Osteoblast (primary cell): ENCODE data around the gene LRP3. TPM values are rescaled to one million over a fixed set of nuclear protein-coding genes. Genes with fewer than 3 reads are reported as not detected.
A peak's percentile ranks its signal among the peaks of the same experiment; 100 is the strongest.

ENCODE experiments used
- DNase-seq: peaks from one replicate; pipeline ENCODE4 v3.0.0; 2011; ENCODE audit warnings: low spot score, mixed read lengths; ENCODE audit not compliant: insufficient read length; ENCODE audit errors: missing footprints
- H2AFZ ChIP-seq: 2 replicates; pipeline ENCODE4 v1.6.0; 2011; ENCODE audit warnings: mild to moderate bottlenecking, low read length
- H3K27ac ChIP-seq: 2 replicates; pipeline ENCODE4 v1.5.1; 2011; ENCODE audit warnings: mild to moderate bottlenecking, low read depth, low read length, moderate library complexity
- H3K27me3 ChIP-seq: 2 replicates; pipeline ENCODE4 v1.6.0; 2012; ENCODE audit warnings: mild to moderate bottlenecking, control low read depth, inconsistent platforms, low read length, moderate library complexity; ENCODE audit not compliant: insufficient read depth
- H3K36me3 ChIP-seq: 2 replicates; pipeline ENCODE4 v1.5.1; 2011; ENCODE audit warnings: mild to moderate bottlenecking, low read length, control low read depth, moderate library complexity; ENCODE audit not compliant: insufficient read depth
- H3K4me1 ChIP-seq: 2 replicates; pipeline ENCODE4 v1.5.1; 2011; ENCODE audit warnings: mild to moderate bottlenecking, low read length, control low read depth, moderate library complexity; ENCODE audit not compliant: insufficient read depth
- H3K4me2 ChIP-seq: 2 replicates; pipeline ENCODE4 v1.6.0; 2011; ENCODE audit warnings: mild to moderate bottlenecking, low read length; ENCODE audit not compliant: insufficient read depth
- H3K4me3 ChIP-seq: fragments of 200-600 bp; sonication (generic); 3 replicates; pipeline ENCODE4 v1.5.1; 2012; ENCODE audit warnings: mild to moderate bottlenecking, low read length, inconsistent platforms; ENCODE audit not compliant: insufficient read depth
- H3K79me2 ChIP-seq: 2 replicates; pipeline ENCODE4 v1.6.0; 2012; ENCODE audit warnings: mild to moderate bottlenecking, low read length, control low read depth, inconsistent platforms; ENCODE audit not compliant: insufficient read depth
- H3K9me3 ChIP-seq: 2 replicates; pipeline ENCODE4 v1.5.1; 2011; ENCODE audit warnings: low read depth, low read length, control low read depth
- H4K20me1 ChIP-seq: 2 replicates; pipeline ENCODE4 v1.6.0; 2012; ENCODE audit warnings: mild to moderate bottlenecking, low read length, control low read depth; ENCODE audit not compliant: insufficient read depth
- CTCF ChIP-seq: IDR thresholded peaks from 2 replicates; pipeline ENCODE4 v1.5.1; 2011; ENCODE audit warnings: mild to moderate bottlenecking, low read depth, low read length, moderate library complexity; ENCODE audit errors: extremely low read depth
- total RNA-seq: library from RNA; depleted of rRNA; stranded (reverse); fragments of >200 nt; gene quantifications from 2 replicates; pipeline ENCODE4 v1.2.3, GENCODE V29; 2012

LRP3 gene
- total RNA-seq, 1 donor = 38.4 TPM

DNA sequence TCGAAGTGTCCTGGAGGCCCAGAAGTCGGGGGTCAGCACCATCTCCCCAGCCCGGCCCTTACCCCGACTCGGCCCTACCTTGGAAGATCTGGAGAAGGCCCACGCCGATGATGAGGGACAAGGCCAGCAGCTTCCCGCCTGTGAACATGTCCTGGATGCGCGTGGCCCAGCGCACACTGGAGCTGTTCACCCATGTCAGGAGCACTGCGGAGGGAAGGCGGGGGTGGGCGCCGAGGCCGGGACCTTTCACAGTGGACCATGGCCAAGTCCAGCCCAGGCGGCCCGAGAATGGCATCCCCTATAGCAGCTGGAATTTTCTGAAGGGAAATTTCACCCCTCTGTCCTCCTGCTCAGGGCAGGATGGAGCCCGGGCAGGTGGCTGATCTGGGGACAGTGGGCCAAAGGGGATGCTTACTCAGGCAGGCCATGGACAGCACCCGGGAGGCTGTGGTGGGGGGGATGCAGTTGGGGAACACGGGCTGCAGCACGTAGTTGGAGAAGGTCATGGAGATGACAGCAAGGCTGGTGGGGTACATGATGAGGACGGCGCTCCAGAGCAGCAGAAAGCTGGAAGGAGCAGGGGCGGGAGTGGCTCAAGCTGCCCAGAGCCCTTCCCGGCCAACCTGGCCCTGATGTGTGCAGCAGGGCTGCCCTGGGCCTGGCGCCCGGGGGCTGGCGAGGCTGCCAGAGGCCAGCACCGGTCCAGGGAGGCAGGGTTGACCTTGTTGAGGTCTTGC is 18.5 kb downstream of the LRP3 start:
- DNase-seq = no peak
- Histone ChIP-seq H4K20me1 (no peaks in the 10 kb centered on the region), H3K27ac (no peak overlapping the region), H3K9me3 (no peaks in the 10 kb centered on the region), H3K36me3 (no peaks in the 10 kb centered on the region), H3K4me2 (no peak overlapping the region), H3K27me3 (no peaks in the 10 kb centered on the region), H3K4me3 (no peak overlapping the region), H3K79me2 (no peaks in the 10 kb centered on the region), H2AFZ (no peak overlapping the region), H3K4me1 (no peaks in the 10 kb centered on the region)
- TF ChIP-seq CTCF = no peak

DNA sequence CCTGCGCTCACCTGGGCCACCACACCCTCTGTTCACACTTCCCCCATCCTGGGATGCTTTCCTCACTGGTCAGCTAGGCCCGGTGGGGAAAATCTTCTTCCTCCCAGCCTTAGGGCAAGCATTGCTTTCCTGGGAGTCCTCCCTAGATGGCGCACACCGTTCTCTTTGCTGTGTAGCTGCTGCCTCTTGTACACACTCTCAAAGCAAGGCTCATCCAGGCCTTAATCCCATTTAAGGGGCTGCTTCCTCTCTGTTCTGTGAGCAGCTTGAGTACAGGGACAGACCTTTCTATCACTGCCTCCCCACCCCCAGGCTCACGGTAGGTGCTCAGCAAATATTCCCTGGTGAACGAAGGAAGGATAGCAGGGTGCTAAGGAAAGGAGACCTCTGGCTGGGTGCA is 20.5 kb downstream of the LRP3 start:
- H3K27me3 ChIP-seq = no peaks in the 10 kb centered on the region
- H2AFZ ChIP-seq = no peak overlapping the region
- no peaks in the 10 kb centered on the region for H3K36me3 ChIP-seq
- peak; percentile 96 for DNase-seq
- H3K79me2 ChIP-seq = no peaks in the 10 kb centered on the region
- H3K4me3 ChIP-seq = no peak overlapping the region
- no peak overlapping the region for H3K4me2 ChIP-seq
- peak; percentile 39 for TF ChIP-seq CTCF
- H3K4me1 ChIP-seq = no peaks in the 10 kb centered on the region
- H3K27ac ChIP-seq = no peak overlapping the region
- H3K9me3 ChIP-seq = no peaks in the 10 kb centered on the region
- H4K20me1 ChIP-seq = no peaks in the 10 kb centered on the region

GRCh38 chr19:33215438-33216197 is 21.5 kb downstream of the LRP3 start:
- no peak overlapping the region for H3K4me3 ChIP-seq
- TF ChIP-seq CTCF = no peak

DNA sequence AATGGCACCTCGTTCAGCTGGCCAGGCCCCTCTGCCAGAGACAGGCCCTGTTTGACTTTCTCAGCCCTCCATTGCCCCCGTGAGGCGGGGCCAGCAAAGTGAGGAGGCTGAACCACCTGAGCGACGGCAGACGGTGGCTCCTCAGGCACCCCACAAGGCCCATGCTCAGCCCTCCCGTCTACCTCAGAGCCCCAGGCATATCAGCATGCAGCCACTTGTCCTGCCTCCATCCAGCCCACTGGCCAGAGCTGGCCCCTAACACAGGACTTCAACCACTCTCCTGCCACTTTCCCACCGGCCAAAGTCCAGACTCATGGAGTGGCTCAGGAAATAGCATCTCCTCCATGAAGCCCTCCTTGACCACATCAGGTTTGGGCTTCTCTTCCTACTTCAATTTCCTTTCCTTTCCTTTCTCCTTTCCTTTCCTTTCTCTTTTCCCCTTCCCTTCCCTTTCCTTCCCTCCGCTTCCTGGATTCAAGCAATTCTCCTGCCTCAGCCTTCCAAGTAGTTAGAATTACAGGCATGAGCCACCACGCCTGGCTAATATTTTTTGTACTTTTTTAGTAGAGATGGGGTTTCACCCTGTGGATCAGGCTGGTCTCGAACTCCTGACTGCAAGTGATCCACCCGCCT is 22.2 kb downstream of the LRP3 start:
- H3K4me3 ChIP-seq = no peak overlapping the region
- H3K4me1 ChIP-seq = no peaks in the 10 kb centered on the region
- no peaks in the 10 kb centered on the region for H3K9me3 ChIP-seq
- no peaks in the 10 kb centered on the region for H4K20me1 ChIP-seq
- DNase-seq = no peak
- TF ChIP-seq CTCF = no peak
- H3K27me3 ChIP-seq = no peaks in the 10 kb centered on the region
- H3K79me2 ChIP-seq = no peaks in the 10 kb centered on the region
- H3K27ac ChIP-seq = no peak overlapping the region
- no peaks in the 10 kb centered on the region for H3K36me3 ChIP-seq
- H2AFZ ChIP-seq = no peak overlapping the region
- H3K4me2 ChIP-seq = no peak overlapping the region

More at GRCh38 chr19:33215438-33216197, 21.5 kb downstream of the LRP3 start:
- Histone ChIP-seq H3K79me2 (no peaks in the 10 kb centered on the region), H3K9me3 (no peaks in the 10 kb centered on the region), H3K36me3 (no peaks in the 10 kb centered on the region), H3K4me2 (no peak overlapping the region), H3K27ac (no peak overlapping the region), H3K4me1 (no peaks in the 10 kb centered on the region), H4K20me1 (no peaks in the 10 kb centered on the region), H2AFZ (no peak overlapping the region), H3K27me3 (no peaks in the 10 kb centered on the region)
- no peak for DNase-seq
